ENCODE data around the gene SLC4A4.

DNA sequence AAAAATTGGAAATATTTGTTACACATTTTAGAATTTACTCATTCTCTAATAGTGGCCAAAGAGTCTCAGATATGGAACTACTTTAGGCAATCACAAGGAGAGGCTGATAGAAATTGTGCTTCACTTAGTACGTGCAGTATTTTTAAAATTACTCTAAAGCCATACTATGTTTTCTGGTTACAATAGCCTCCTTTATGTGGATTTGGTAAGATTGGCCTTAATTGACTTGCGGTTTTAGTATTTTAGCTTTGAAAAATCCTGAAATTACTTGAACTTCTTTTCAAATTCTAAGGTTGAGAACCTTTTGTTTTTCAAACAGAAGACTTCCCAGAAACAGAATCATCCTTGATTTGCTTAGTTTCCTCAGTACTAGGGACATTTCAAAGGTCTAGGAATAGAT is 215.2 kb downstream of the SLC4A4 start:
- TF ChIP-seq POLR2AphosphoS5 (IDR thresholded peaks at IDR 0.05) = no peak
- TF ChIP-seq, protein P1, sequence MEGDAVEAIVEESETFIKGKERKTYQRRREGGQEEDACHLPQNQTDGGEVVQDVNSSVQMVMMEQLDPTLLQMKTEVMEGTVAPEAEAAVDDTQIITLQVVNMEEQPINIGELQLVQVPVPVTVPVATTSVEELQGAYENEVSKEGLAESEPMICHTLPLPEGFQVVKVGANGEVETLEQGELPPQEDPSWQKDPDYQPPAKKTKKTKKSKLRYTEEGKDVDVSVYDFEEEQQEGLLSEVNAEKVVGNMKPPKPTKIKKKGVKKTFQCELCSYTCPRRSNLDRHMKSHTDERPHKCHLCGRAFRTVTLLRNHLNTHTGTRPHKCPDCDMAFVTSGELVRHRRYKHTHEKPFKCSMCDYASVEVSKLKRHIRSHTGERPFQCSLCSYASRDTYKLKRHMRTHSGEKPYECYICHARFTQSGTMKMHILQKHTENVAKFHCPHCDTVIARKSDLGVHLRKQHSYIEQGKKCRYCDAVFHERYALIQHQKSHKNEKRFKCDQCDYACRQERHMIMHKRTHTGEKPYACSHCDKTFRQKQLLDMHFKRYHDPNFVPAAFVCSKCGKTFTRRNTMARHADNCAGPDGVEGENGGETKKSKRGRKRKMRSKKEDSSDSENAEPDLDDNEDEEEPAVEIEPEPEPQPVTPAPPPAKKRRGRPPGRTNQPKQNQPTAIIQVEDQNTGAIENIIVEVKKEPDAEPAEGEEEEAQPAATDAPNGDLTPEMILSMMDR (IDR thresholded peaks at IDR 0.05) = no peak
- TF ChIP-seq POLR2A (IDR thresholded peaks at IDR 0.05) = no peak
